ENCODE results near the gene SDHB.

DNA sequence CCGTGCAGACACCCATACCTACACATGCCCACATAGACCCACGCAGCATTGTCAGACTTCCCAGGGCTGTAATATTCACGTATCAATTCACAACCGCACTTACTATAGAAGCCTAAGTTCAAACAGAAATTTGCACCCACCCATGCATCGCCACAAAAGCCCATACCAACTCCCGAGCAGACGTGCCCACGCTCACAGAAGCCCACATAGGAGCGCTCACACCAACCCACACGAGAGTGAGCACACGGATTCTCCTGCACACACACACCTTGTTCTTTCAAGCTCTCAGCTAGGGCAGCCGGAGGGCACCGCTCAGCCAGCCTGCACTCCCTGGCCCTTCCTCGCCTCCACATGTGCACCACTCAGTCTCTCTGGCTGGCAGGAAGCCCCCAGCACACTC, 78.0 kb downstream of the SDHB start:
- no peak for TF ChIP-seq POLR2A (IDR thresholded peaks at IDR 0.05)
- TF ChIP-seq, protein P1, sequence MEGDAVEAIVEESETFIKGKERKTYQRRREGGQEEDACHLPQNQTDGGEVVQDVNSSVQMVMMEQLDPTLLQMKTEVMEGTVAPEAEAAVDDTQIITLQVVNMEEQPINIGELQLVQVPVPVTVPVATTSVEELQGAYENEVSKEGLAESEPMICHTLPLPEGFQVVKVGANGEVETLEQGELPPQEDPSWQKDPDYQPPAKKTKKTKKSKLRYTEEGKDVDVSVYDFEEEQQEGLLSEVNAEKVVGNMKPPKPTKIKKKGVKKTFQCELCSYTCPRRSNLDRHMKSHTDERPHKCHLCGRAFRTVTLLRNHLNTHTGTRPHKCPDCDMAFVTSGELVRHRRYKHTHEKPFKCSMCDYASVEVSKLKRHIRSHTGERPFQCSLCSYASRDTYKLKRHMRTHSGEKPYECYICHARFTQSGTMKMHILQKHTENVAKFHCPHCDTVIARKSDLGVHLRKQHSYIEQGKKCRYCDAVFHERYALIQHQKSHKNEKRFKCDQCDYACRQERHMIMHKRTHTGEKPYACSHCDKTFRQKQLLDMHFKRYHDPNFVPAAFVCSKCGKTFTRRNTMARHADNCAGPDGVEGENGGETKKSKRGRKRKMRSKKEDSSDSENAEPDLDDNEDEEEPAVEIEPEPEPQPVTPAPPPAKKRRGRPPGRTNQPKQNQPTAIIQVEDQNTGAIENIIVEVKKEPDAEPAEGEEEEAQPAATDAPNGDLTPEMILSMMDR (IDR thresholded peaks at IDR 0.05), result no peak

Measured in uterus (tissue), 2 donors.